Right kidney (tissue), 1 donor: ENCODE measurements around the gene KDM5C.
"Not testable (repeated sequence)": the region's sequence is repeated elsewhere in the genome, so short reads cannot be mapped to it uniquely, and the experiment has no call there.

Experiments used
- DNase-seq: peaks from one replicate; pipeline ENCODE4 v3.0.0-alpha.2; 2016

The KDM5C gene

DNA sequence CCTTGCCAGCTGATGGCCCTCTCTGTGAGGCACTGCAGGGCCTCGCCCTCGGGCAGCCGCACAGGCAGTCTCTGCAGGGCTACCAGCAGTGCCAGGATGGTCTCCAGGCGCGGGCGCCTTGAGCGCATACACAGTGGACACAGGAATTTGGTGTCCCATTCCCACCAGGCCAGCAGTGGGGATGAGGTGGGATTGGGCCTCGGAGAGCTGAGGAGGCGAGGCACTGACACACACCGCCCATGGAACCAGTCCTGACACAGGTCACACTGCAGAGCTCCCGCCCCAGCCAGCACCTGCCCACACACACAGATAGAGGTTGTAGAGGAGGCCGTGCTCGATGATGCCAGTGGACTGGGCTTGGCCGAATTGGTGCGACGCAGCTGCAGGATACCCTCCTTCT lies 30.7 kb downstream of the KDM5C start:
- DNase-seq = no peak

DNA sequence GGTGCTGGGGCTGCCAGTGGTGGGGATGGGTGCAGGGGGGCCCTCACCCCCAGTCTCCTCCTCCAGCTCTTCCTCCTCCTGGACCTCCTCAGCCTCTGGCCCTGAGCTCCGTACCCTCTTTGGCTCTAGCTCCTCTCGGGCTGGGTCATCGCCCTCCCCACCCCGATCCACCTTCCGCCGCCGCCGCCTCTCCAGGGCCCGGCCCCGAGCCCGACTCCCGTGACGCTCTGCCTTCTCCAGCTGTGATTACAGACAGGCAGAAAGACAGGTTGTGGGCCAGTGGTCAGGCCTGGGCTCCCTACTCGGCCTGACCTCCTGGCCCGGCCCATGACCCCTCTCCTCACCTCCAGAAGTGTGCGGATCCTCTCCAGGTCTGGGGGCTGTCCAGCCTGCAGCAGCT lies 31.9 kb downstream of the KDM5C start:
- DNase-seq = no peak

DNA sequence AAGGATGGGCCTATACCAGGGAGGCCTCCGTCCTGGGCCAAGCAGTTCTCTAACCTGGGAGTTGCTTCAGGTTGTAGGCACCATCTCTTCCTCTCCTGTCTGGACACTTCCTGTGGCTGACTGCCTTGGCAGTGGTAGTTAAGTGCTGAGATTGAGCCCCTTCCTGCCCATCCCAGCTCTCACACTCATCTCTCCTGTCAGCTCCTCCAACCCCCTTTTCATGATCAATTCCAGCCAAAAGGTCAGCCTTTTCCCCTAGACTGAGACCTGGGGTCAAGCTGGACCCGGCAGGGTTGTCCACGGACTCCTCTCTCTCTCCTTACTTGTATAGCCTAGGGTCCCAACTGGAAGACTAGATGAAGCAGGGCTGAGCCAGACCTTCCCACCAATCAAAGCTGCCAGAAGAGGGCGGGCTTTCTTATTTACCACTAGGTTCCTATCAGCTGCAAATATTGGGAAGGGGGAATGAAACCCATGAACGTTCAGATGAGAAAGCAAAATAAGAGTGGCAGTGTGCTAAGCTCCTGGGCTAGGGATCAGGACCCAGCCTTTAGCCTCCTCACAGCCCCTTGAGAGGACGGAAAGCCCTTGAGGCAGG lies 34.5 kb downstream of the KDM5C start:
- no peak for DNase-seq

DNA sequence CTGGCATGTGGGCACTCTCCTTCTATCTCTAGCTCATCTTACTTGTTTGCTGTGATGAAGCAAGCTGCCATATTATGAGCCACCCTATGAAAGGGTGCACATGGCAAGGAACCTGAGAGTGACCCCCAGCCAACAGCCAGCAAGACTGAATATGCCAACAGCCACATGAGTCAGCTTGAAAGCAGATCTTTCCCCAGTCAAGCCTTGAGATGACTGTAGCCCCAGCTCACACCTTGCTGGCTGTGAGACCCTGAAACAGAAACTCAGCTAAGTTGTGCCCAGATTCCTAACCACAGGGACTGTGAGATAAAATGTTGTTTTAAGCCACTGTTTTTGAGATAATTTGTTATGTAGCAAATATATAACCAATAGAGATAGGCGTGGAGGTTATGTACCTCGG lies 36.2 kb downstream of the KDM5C start:
- DNase-seq = no peak

DNA sequence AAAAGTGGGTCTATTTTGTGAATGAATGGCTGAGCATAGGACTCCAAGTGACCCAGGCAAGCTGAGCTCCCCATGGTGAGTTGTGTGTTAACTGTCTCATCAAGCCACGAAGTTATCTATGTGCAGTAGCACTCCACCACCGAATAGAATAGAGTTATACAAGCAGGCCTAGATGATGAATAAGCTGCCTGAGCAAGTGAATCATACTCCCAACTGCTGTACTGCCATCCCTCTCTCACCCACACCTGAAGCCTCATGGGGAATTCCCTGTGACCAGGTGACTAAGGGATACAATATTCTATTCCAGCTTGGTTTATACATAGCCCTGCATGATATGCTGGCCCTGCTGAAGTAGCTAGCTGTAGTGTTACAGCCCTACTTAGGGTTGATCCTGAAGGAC lies 38.7 kb downstream of the KDM5C start:
- DNase-seq = no peak

DNA sequence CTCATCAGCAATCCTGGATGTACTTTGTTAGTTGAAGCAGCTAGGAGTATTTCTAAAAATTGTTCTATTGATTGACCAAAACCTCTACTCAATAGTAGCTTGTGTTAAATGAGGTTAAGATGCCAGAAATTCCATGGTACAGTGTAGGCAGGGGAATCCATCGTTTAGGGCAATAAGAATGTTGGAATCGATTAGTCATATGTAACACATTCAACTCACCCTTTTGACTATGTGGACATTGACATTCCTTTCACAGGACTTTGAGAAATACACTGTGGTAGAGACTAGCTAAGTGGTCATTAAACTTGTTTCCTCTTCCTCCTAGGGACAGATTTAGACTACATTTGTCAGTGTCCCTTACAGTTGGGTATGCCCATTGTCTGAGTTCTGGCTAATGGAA lies 40.2 kb downstream of the KDM5C start:
- DNase-seq = no peak

DNA sequence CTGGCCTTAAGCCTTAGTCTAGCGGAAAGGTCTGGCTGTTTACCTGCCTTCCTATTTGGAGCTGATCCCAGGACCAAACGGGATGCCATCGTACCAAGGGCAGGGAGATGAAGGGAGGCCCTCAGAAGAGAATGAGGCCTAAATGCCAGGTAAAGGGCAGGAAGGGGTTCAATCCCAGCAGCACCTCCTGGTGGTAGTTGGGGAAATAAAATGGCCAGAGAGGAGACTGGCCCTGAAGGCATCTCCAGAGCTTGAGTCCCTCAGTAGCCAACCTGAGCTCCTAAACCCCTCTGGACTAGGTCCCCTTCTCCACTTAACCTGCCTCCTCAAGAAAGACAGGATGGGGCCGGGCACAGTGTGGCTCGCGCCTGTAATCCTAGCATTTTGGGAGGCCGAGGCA lies 53.7 kb downstream of the KDM5C start:
- no peak for DNase-seq

DNA sequence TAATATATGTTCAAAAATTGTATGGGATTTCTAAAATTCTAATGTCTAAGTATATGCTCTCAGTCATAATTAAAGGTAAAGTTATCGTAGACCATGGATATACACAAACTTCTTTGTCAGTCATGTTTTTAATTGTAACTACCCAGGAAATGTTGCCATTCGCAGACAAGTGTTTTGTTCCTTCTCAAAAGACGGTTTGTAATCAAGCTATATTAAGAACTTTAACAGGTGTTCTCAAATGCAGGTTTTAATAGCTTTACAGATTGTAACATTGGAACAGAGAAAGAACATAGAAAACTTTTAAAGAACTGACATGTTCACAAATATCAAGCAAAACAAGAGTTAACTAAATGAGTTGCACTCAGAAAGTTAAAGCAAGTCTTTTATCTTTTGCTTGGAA lies 58.9 kb downstream of the KDM5C start:
- no peak for DNase-seq

DNA sequence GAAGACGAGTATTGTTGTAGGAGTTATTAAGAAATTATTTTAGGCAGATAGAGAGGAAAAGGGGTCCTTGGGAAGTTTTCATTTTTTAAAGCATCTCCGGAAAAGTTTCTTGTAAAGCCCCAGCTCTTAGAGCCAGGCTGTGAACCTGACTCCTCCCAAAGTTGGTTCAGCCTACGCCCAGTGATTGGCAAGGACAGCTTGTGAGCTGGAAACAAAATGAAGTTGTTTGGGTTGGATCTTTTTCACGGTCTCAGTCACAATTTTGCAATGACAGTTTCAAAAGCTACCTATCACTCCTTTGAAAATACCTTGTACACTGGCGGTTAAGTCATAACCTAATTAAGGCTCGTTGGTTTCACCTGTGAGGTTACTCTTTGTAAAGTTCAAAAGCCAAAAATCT lies 60.4 kb downstream of the KDM5C start:
- DNase-seq = not testable (repeated sequence)

DNA sequence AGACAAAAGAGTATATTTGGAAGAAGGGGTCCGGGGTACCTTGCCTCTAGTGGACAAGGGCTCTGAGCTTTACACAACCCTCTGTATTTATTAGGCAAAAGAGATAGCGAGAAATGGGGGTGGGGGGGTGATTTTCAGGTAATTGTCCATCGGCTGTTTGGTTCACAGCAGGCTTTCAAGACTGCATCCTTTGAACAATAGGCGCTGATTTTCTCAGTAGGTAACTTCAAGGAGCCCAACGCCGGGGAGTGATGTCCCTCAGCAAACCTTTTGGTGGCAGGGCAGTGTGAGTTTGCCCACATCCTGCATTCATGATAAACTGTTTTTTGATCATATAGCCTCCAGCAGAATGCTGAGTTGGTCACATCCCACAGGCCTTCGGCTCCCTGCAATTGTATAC lies 61.6 kb downstream of the KDM5C start:
- DNase-seq = no peak

DNA sequence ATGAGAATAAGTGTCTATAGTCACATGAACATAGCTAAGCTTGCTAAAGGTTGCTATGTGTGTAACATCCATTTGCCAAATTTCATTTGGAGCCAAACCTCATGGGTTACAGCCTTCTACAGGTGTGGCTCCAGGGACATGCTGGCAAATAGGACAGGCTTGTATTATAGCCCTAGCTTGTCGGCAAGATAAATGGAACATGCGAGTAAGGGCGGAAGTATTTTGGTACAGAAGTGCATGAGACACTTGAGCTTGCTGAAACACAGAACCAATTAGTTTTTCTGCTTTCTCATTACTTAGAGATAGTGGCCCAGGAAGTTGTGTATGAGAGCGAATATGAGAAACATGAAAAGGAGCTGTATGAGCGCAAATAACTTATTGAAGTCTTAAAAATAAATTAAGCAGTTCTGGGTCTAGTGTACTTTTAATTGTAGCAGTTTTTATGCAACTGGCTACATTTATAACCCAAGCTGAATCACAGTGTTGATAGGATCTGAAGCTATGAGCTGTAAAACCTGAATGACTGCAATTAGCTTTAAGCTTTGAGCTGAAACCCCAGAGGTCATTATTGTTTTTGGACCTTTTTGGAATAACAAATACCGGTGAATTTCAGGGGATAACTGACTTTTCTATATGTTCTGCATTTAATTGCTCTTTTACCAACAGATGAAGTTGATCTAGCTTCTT lies 64.6 kb downstream of the KDM5C start:
- DNase-seq = no peak

DNA sequence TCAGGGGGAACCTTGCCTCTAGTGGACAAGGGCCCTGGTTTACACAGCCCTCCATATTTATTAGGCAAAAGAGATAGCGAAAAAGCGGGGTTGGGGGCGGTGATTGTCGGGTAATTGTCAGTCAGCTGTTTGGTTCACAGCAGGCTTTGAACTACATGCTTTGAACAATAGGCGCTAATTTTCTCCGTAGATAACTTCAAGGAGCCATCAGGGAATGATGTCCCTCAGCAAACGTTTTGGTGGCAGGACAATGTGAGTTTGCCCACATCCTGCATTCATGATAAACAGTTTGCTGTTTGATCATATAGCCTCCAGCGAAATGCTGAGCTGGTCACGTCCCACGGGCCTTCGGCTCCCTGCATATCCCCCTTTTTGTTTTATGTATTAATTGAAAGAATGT lies 65.8 kb downstream of the KDM5C start:
- no peak for DNase-seq

DNA sequence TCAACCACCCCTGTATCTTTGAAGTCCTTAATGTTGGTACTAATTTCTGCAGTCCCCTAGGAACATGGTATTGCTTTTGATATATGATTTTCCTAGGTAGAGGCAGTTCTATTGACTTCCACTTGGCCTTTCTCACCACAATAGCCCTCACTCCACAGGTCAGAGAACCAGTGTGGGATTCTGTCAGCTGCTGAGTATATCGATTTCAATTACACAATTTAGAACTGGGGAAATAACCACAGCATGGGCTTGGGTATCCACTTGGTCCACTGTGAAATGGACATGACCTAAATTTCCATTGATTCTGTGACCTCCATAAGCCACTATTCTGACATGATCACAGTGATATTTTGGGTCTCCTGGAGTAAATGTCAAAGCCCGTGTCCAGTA lies 68.8 kb downstream of the KDM5C start:
- no peak for DNase-seq

DNA sequence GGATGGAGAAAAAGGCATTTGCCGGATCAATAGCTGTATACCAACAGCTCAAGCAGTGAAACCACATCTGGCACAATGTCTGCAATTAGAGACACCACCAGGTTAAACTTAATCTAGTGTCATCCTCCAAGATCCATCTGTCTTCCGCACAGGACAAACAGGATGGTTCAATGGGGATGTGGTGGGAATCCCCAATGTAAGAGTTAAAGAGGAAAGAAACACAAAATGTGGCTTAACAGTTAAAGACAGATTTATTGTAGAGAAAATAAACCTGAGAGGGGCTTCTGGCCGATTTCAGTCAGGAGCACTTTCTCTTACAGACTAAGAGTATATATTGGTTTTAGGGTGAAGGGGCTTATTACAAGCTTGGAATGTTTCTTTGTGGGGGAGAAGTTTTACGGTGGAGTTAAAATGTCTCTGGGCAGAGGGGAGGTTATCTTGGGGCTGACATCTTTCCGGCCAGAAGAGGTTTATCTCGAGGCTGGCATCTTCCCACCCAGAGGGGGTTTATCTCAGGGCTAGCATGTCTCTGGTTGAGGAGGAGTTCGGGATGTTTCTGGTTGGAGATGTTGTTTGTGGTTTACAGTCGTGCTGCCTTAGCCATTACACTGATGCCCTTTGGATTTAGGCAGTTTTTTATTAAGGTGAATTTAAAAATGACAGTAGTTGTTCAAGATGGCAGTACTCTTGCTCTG lies 69.3 kb downstream of the KDM5C start:
- DNase-seq = no peak

DNA sequence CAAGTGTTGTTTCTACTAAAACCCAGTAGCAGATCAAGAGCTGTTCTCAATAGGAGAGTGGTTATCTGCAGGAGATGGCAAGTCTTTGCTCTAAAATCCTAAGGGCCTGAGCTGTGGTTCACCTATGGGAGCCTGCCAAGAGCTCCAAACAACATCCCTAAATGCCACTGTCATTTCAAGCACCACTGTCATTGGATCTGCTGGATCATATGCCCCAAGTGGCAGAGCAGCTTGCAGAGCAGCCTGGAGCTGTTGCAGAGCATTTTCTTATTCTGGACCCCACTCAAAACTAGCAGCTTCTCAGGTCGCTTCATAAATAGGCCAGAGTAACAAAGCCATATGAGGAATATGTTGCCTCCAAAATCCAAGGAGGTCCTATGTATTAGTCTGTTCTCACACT lies 71.4 kb downstream of the KDM5C start:
- no peak for DNase-seq
